K562 (cell line): ENCODE results near the gene KLK8.

ENCODE experiments used
- HDAC1 ChIP-seq, 2 experiments: fragments of 450-650 bp; IDR thresholded peaks; 2 replicates each; pipeline ENCODE4 v1.6.1; 2016 to 2017; ENCODE audit warnings: inconsistent platforms in 1 of 2, mild to moderate bottlenecking in 1 of 2, moderate library complexity in 1 of 2
- SRSF9 ChIP-seq: fragments of 200-400 bp; formaldehyde crosslinking; IDR thresholded peaks from 2 replicates; pipeline ENCODE4 v1.6.1; 2017; ENCODE audit warnings: low read depth, low read length, borderline replicate concordance
- TAF1 ChIP-seq: IDR thresholded peaks from 2 replicates; pipeline ENCODE4 v1.6.1; 2011; ENCODE audit warnings: mild to moderate bottlenecking, low read length, moderate library complexity; ENCODE audit not compliant: insufficient read depth, control insufficient read depth, severe bottlenecking; ENCODE audit errors: extremely low read depth
- ZNF57 ChIP-seq: fragments of 450-650 bp; formaldehyde crosslinking; IDR thresholded peaks from 2 replicates; pipeline ENCODE4 v1.4.0; 2020; ENCODE audit warnings: mild to moderate bottlenecking, moderate library complexity
- ZNF830 ChIP-seq: fragments of 250-450 bp; sonication (Bioruptor Pico); IDR thresholded peaks from 2 replicates; pipeline ENCODE4 v1.5.0; 2021; ENCODE audit warnings: mild to moderate bottlenecking
- TF ChIP-seq, protein P1 (sequence below), 3 experiments: IDR thresholded peaks in 2 of 3; conservative IDR thresholded peaks in 1 of 3; 2 replicates each; pipeline ENCODE4 v1.5.1; 2011 to 2012; ENCODE audit warnings: low read length in 3 of 3, mild to moderate bottlenecking in 3 of 3, control low read depth in 2 of 3, improper control_type of control experiment in 1 of 3, inconsistent platforms in 1 of 3, low read depth in 1 of 3, mixed read lengths in 1 of 3, moderate library complexity in 1 of 3; ENCODE audit not compliant: insufficient read depth in 2 of 3

- TF ChIP-seq, protein P1, sequence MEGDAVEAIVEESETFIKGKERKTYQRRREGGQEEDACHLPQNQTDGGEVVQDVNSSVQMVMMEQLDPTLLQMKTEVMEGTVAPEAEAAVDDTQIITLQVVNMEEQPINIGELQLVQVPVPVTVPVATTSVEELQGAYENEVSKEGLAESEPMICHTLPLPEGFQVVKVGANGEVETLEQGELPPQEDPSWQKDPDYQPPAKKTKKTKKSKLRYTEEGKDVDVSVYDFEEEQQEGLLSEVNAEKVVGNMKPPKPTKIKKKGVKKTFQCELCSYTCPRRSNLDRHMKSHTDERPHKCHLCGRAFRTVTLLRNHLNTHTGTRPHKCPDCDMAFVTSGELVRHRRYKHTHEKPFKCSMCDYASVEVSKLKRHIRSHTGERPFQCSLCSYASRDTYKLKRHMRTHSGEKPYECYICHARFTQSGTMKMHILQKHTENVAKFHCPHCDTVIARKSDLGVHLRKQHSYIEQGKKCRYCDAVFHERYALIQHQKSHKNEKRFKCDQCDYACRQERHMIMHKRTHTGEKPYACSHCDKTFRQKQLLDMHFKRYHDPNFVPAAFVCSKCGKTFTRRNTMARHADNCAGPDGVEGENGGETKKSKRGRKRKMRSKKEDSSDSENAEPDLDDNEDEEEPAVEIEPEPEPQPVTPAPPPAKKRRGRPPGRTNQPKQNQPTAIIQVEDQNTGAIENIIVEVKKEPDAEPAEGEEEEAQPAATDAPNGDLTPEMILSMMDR (IDR thresholded peaks at IDR 0.05 in 2 of 3, conservative IDR thresholded peaks at IDR 0.05 in 1 of 3; ENCODE audit: insufficient read depth in 2 of 3, low read depth in 1 of 3, low read length in 3 of 3), result no peak
- TF ChIP-seq ZNF830 (CRISPR knock-in tag) (no peak), HDAC1 (IDR thresholded peaks at IDR 0.05) (no peak), ZNF57 (no peak), SRSF9 (no peak), TAF1 (no peak)
Measured at GRCh38 chr19:50962245-50962644, 39.2 kb downstream of the KLK8 start.
